ENCODE data around the gene UBAP1L.

- no peak for TF ChIP-seq POLR2A (IDR thresholded peaks at IDR 0.05; ENCODE audit: low read length)
- no peak for TF ChIP-seq GATA1 (IDR thresholded peaks at IDR 0.05; ENCODE audit: low read depth, low read length)
Measured at GRCh38 chr15:65106011-65106590, 8.9 kb downstream of the UBAP1L start.
